ENCODE data around the gene PPWD1.

The PPWD1 gene

DNA sequence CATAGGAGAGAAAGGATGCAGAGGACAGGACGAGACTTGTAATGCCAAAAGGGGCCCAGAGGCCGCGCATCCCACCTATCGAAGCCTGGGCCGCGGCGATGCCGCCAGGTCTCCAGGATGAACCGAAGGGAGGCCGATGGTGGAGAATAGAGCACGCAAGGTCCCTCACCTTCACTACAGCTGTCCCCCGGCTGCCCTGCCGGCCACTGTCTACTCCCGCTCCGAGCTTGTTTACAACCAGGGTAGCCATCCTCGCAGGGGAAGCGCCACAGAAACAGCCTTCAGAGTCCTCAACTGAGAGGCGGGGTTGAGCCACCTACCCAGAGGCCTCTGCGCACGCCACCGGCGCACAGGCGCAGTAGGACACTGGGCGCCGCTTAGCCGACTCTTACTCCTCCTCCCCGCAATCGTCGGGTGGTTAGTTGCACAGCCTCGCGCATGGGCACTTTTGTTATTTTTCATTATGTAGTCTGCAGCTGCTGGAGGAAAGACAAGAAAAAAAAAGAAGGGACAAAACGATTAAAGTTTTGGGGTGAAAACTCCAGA, 61.0 kb downstream of the PPWD1 start, which contains the start of gene TRIM23:
TRIM23 (minus strand) TSS at position 309 of the 546 bp plus-strand sequence; CDS start at position 250, 59 bp downstream.
- peak; percentile 85 for DNase-seq (ENCODE audit: low read depth)

- peak; percentile 75 for DNase-seq (ENCODE audit: low read depth)
These were observed 61.8 kb downstream of the PPWD1 start, which contains the start of the genes SHLD3 and TRAPPC13 for GRCh38 chr5:65624571-65625555. Gene SHLD3 (plus strand): TSS chr5:65625027. CDS start chr5:65629588, 4,561 bp downstream. Gene TRAPPC13 (plus strand): TSS chr5:65625027. CDS start chr5:65625061, 34 bp downstream.

DNA sequence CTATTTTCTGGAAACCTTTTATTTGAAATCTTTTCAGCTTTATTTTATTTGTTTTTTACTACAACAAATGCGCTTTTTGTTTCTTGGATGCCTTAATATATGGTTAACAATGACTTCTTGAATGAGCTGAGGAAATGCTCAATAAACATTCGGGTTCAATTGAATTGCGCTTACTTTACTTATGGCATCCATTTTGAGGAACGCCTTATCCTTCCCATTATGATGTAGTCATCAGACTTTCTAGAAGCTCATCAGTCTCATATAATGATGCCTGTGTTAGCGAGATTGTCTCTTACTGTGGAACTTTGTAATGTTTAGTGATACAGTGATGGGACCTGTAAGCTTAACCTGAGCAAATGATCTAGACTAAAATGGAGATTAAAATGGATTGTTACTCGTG, 62.6 kb downstream of the PPWD1 start:
- DNase-seq (ENCODE audit: low read depth) = no peak

- DNase-seq (ENCODE audit: low read depth) = no peak
These were observed 67.9 kb downstream of the PPWD1 start for GRCh38 chr5:65630981-65631380.
